ACC112 (cell line): Measurements from ENCODE around the gene FBXL14.

Experiments used
- H2AFZ ChIP-seq: fragments of 200-600 bp; sonication (generic); one replicate; pipeline ENCODE4 v1.6.0; 2017; ENCODE audit warnings: antibody characterized with exemption, low read length; ENCODE audit not compliant: unreplicated experiment
- H3K27ac ChIP-seq: fragments of 200-600 bp; sonication (generic); 2 replicates; pipeline ENCODE4 v1.5.1; 2014; ENCODE audit warnings: low read depth, mild to moderate bottlenecking, antibody characterized with exemption, low read length, moderate library complexity
- H3K27me3 ChIP-seq: fragments of 200-600 bp; sonication (generic); 2 replicates; pipeline ENCODE4 v1.6.1; 2014; ENCODE audit warnings: mild to moderate bottlenecking, antibody characterized with exemption, low read length, moderate library complexity, mixed read lengths; ENCODE audit not compliant: insufficient read depth
- H3K36me3 ChIP-seq: fragments of 200-600 bp; sonication (generic); 2 replicates; pipeline ENCODE4 v1.6.1; 2016; ENCODE audit warnings: mild to moderate bottlenecking, antibody characterized with exemption, low read length, moderate library complexity, mixed read lengths; ENCODE audit not compliant: insufficient read depth
- H3K4me1 ChIP-seq: fragments of 200-600 bp; sonication (generic); one replicate; pipeline ENCODE4 v1.6.1; 2016; ENCODE audit warnings: low read length, mixed read lengths; ENCODE audit not compliant: insufficient read depth, unreplicated experiment, control insufficient read depth
- H3K4me3 ChIP-seq: fragments of 200-600 bp; sonication (generic); 2 replicates; pipeline ENCODE4 v1.5.1; 2014; ENCODE audit warnings: mild to moderate bottlenecking, low read depth, low read length
- H3K79me2 ChIP-seq: fragments of 200-600 bp; sonication (generic); one replicate; pipeline ENCODE4 v1.6.0; 2016; ENCODE audit warnings: low read length; ENCODE audit not compliant: control insufficient read depth, unreplicated experiment, insufficient read depth

The FBXL14 gene, protein sequence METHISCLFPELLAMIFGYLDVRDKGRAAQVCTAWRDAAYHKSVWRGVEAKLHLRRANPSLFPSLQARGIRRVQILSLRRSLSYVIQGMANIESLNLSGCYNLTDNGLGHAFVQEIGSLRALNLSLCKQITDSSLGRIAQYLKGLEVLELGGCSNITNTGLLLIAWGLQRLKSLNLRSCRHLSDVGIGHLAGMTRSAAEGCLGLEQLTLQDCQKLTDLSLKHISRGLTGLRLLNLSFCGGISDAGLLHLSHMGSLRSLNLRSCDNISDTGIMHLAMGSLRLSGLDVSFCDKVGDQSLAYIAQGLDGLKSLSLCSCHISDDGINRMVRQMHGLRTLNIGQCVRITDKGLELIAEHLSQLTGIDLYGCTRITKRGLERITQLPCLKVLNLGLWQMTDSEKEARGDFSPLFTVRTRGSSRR

DNA sequence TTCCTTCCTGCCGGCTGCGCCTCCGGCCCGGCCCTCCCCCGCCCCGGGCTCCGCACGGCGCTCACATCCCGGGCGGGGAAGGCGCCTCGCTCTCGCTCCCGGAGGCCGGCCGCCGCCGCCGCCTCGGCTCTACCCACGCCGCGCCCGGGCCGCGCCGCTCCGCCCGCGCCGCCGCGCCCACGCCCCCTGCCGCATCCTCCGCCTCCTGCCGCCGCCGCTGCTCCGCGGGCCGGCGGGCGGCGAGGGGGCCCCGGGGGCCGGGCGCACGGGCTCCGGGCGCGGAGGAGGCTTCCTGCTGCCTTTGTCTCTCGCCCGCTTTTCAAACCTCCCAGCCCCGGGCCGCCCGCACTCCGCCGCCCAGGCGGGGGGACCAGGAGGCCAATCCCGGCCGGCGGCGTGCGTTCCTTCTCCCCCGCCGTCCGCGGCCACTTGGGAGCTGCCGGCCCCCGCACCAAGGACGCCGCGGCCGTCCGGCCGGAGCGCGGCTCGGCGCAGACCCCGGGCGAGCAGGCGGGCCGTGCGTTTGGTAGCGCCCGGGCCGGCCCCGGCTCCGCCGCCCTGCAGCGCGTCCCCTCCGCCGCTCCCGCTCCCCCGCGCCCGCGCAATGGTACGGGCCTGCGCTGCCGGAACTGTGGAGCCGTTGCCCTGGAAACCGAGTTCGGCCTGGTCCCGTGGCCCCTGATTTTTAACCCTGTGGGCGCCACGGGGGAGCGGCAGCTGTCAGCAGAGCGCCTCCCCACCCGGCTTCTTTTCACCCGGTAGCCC, at the start of gene FBXL14:
FBXL14 (minus strand) TSS at position 321 of the 765 bp plus-strand sequence. CDS start 515 bp downstream, outside the sequence.
- H3K27me3 ChIP-seq: no peaks in the 10 kb centered on the region
- H3K4me3 ChIP-seq: peak within 1 kb of the TSS; percentile 95
- H3K27ac ChIP-seq: peak within 1 kb of the TSS; percentile 80
- H3K4me1 ChIP-seq: peaks cover 34% of the 10 kb centered on the region
- H2AFZ ChIP-seq: peak within 1 kb of the TSS; percentile 100
- peaks cover 47% of the 10 kb centered on the region for H3K79me2 ChIP-seq
- H3K36me3 ChIP-seq: no peaks in the 10 kb centered on the region

DNA sequence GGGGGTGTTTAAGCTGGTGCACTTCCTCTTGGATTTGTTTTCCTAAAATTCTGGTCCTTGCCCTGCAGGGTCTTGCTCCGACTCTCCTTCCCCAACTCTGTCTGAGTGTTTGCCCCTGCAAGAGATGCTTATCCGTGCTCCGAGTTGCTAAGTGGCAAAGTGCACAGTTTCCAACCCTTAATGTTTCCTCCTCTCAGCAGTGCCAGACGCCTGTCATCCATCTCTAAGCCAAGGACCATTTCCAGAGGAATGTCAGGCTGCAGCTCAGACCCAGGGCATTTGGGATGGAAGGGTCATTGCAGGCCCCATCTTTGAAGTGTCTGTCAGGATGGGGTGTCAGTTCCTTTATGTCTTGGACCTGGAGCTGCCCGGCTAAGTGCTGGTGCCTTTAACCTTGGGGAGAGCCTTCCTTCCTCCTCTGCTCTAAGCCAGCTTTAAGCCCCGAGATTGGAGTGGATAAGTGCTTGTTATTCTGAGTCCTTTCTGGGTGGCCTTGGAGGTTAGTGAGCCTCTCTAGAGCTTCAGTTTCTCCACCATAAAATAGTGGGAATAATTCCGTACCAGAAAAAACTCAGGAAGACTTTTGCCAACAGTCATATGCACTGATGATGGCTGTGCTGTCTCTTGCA, 49.6 kb upstream of the FBXL14 start:
- Histone ChIP-seq H2AFZ (no peak overlapping the region), H3K4me3 (no peak overlapping the region), H3K79me2 (no peaks in the 10 kb centered on the region), H3K27ac (no peak overlapping the region), H3K4me1 (no peaks in the 10 kb centered on the region), H3K27me3 (no peaks in the 10 kb centered on the region), H3K36me3 (no peaks in the 10 kb centered on the region)

DNA sequence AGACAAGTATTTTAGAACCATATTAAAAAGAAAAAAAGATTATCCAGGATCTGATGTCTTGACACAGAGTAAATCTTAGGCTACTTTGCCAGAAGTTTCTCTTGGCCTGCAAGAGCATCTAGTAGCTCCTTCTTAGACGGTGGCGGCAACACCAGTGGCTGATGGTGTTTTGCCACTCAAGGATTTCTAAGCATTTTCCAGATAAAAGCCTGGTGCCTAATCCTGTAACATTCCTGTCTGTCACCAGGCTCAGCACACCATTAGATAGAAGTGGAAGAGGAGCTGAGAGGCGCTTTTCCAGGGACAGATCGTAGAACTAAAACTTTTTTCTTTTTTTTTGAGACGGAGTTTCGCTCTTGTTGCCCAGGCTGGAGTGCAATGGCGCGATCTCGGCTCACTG, 48.7 kb upstream of the FBXL14 start:
- no peaks in the 10 kb centered on the region for H3K36me3 ChIP-seq
- no peak overlapping the region for H3K4me3 ChIP-seq
- H3K79me2 ChIP-seq: no peaks in the 10 kb centered on the region
- H3K4me1 ChIP-seq: no peaks in the 10 kb centered on the region
- H3K27me3 ChIP-seq: no peaks in the 10 kb centered on the region
- no peak overlapping the region for H3K27ac ChIP-seq
- H2AFZ ChIP-seq: no peak overlapping the region

DNA sequence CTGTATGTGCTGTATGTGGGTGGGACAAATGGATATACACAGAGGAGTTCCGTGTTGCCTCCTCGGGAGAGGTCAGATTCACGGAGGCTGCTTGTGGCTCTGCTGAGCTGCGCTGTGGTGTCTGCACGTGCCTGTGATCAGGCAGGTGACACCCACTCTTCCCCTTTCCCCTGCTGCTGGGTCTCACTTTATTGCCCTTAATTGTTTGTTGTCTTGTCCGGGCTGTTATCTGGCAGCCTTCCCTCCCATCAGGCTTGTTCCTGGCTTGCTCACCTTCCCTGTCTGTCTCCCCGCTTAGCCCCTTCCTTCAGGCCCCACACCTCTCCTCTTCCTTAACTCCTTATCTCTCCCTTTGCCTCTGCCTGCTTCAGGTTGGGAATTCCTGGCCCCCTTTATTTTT, 48.1 kb upstream of the FBXL14 start:
- no peak overlapping the region for H3K4me3 ChIP-seq
- no peak overlapping the region for H3K27ac ChIP-seq
- no peak overlapping the region for H2AFZ ChIP-seq
- H3K79me2 ChIP-seq: no peaks in the 10 kb centered on the region
- H3K27me3 ChIP-seq: no peaks in the 10 kb centered on the region
- H3K4me1 ChIP-seq: no peaks in the 10 kb centered on the region
- H3K36me3 ChIP-seq: no peaks in the 10 kb centered on the region

DNA sequence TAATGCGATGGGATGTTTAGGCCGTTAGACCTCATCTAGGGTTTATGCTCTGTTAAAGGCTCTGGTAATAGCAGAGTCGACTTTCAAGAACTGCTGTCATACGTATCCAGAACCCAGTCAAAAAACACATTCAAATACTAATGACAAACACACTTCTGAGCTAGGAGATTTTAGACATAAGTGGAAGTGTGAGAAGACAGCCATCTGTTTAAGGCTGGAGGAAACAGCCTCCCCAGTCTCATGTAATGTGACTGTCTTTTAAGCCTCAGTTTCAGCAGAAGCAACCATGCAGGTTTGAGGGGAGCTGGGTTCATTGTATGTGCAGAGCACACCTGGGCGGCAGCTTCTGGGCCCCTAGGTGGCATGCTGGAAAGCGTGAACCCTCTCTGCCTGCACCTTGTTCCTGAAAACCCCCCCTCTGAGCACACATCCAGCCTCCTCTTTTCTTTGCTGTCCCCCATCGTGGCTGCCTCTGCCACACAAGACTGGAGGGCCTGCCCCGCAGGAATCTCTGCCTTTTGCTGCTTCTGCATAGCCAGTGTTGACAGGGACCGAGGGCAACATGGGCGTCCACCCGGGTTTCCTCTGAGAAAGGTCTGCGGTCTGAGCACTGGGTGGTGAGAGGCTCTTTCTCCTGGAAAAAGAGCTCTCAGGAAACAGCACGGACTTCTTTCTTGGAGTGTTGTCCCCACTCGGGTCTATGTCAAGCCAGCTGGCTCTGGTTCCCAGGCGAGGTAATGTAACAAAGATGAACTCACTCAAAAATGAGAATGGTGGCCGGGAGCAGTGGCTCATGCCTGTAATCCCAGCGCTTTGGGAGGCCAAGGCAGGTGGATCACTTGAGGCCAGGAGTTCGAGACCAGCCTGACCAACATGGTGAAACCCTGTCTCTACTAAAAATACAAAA, 46.2 kb upstream of the FBXL14 start:
- Histone ChIP-seq H3K27me3 (no peaks in the 10 kb centered on the region), H3K4me1 (no peaks in the 10 kb centered on the region), H3K4me3 (no peak overlapping the region), H2AFZ (no peak overlapping the region), H3K36me3 (no peaks in the 10 kb centered on the region), H3K27ac (no peak overlapping the region), H3K79me2 (no peaks in the 10 kb centered on the region)

DNA sequence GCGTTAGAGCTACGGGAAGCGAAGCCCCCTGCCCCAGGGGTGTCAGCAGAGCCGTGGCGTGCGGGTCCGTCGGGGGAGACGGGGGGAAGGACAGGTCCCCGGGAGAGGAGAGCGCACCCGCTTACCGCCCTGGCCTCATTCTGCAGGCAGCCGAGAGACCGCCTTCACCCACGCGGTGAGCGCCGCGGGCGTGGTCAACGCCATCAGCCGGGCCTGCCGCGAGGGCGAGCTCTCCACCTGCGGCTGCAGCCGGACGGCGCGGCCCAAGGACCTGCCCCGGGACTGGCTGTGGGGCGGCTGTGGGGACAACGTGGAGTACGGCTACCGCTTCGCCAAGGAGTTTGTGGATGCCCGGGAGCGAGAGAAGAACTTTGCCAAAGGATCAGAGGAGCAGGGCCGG, 45.2 kb upstream of the FBXL14 start:
- H3K27ac ChIP-seq: no peak overlapping the region
- H3K4me1 ChIP-seq: no peaks in the 10 kb centered on the region
- H3K4me3 ChIP-seq: no peak overlapping the region
- no peak overlapping the region for H2AFZ ChIP-seq
- no peaks in the 10 kb centered on the region for H3K79me2 ChIP-seq
- no peaks in the 10 kb centered on the region for H3K36me3 ChIP-seq
- no peaks in the 10 kb centered on the region for H3K27me3 ChIP-seq

DNA sequence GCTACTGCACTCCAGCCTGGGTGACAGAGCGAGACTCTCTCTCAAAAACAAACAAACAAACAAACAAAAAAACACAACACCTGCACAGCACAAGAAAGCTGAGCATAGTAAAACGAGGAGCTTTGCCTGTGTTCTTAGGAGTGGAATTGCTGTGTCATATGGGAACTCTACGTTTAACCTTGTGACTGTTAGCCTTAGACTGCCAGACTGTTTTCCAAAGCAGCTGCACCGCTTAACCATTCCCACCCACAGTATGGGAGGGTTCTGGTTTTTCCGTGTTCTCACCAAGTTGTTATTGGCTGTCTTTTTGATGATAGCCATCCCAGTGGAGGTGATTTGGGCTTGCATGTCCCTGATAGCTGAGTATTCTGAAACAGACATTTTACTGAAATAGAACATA, 43.8 kb upstream of the FBXL14 start:
- Histone ChIP-seq H3K4me3 (no peak overlapping the region), H3K36me3 (no peaks in the 10 kb centered on the region), H2AFZ (no peak overlapping the region), H3K27me3 (no peaks in the 10 kb centered on the region), H3K4me1 (no peaks in the 10 kb centered on the region), H3K27ac (no peak overlapping the region), H3K79me2 (no peaks in the 10 kb centered on the region)

DNA sequence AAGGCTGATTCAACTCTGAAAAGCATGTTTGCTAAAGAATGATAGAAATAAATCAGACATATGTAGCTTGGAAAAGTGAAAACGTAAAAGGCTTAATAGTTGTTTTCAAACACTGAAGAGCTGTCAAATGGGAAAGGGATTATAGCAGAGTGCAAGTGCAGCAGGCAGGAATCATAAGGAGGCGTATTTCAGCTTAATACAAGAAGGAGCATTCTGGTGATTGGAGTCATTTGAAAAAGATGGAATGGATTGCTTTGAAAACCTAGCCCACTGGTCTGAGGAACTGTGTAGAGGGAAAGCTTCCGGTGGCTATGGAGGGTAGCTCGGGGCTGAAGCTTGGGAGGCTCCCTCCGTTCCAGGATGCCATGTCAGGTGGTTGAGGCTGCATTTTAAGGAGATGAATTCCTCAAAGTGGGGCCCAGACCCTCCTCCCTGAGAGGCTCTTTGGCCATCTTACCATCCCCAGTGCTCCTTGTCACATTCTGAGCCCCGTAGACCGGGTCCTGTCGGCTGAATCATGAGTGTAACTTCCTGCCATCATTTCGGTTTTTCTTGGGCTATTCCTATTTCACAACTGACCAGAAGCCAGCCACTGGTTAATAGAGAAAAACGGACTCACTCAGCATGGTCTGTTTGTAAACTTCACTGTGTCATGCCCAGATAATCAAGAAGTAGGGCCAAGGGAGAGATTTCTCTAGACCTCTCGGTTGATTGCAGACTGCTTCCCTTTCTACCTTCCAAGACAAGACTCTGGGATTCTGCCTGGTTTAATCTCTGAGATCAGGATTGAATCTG, 41.1 kb upstream of the FBXL14 start:
- Histone ChIP-seq H3K4me1 (no peaks in the 10 kb centered on the region), H3K4me3 (no peak overlapping the region), H3K27me3 (no peaks in the 10 kb centered on the region), H3K79me2 (no peaks in the 10 kb centered on the region), H3K36me3 (no peaks in the 10 kb centered on the region), H2AFZ (no peak overlapping the region), H3K27ac (no peak overlapping the region)

DNA sequence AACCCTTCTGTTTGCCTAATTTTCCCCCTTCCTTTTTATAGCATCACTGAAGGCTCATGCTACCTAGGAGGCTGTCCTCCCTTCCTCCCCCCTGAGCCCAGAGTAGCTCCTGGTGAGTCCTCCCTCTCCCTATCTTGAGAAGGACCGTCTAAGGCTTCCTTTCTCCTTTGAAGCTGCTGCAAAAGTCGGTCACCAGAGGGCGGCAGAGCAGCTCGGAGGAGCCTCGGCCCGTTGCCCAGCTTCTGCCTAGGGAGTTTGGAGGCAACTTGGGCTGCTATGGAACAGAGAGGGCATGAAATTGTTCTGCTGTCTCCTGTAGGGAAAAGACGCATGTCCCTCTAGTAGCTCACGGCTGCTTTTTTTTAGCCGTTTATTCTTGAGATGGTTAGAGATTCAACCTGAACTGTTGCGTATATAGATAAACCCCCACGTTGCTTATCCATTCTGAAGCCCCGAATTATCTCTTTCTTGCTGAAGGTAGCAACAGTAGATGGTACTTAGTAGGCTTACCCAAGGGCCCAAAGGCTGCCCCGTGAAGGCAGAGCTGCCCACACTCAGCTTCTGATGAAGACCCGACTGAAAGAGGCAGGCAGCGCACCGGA, 40.3 kb upstream of the FBXL14 start:
- no peaks in the 10 kb centered on the region for H3K27me3 ChIP-seq
- no peak overlapping the region for H2AFZ ChIP-seq
- no peak overlapping the region for H3K27ac ChIP-seq
- H3K36me3 ChIP-seq: no peaks in the 10 kb centered on the region
- H3K4me1 ChIP-seq: no peaks in the 10 kb centered on the region
- no peaks in the 10 kb centered on the region for H3K79me2 ChIP-seq
- no peak overlapping the region for H3K4me3 ChIP-seq
